ENCODE data around the gene EDC3. TPM values are rescaled to one million over a fixed set of nuclear protein-coding genes. Genes with fewer than 3 reads are reported as not detected.

The EDC3 gene
- total RNA-seq, 1 donor, result 9.8 TPM

GRCh38 chr15:74589826-74590225 is 106.0 kb downstream of the EDC3 start:
- no peak for TF ChIP-seq CTCF (IDR thresholded peaks at IDR 0.05; ENCODE audit: extremely low read depth, low read depth, low read length)
- no peaks in the 10 kb centered on the region for H3K79me2 ChIP-seq (ENCODE audit: insufficient read depth, low read length)
- peaks cover 12% of the 10 kb centered on the region for H3K4me1 ChIP-seq (ENCODE audit: insufficient read depth, low read length)
- H4K20me1 ChIP-seq (ENCODE audit: insufficient read depth, low read length), result no peaks in the 10 kb centered on the region
- H3K4me2 ChIP-seq (ENCODE audit: insufficient read depth, low read length), result no peak overlapping the region
- H3K4me3 ChIP-seq (ENCODE audit: insufficient read depth, low read length), result no peak overlapping the region
- no peak overlapping the region for H3K27ac ChIP-seq (ENCODE audit: low read depth, low read length)
- DNase-seq (ENCODE audit: insufficient read length, low spot score, missing footprints), result no peak
- H3K9me3 ChIP-seq (ENCODE audit: low read depth, low read length), result no peaks in the 10 kb centered on the region
- H3K27me3 ChIP-seq (ENCODE audit: insufficient read depth, low read length), result no peaks in the 10 kb centered on the region
- no peak overlapping the region for H2AFZ ChIP-seq (ENCODE audit: low read length)
- H3K36me3 ChIP-seq (ENCODE audit: insufficient read depth, low read length), result peaks cover 42% of the 10 kb centered on the region

GRCh38 chr15:74585857-74586256 is 110.0 kb downstream of the EDC3 start:
- H4K20me1 ChIP-seq (ENCODE audit: insufficient read depth, low read length), result no peaks in the 10 kb centered on the region
- H3K36me3 ChIP-seq (ENCODE audit: insufficient read depth, low read length), result peaks cover 20% of the 10 kb centered on the region
- H3K27me3 ChIP-seq (ENCODE audit: insufficient read depth, low read length), result no peaks in the 10 kb centered on the region
- H2AFZ ChIP-seq (ENCODE audit: low read length), result no peak overlapping the region
- no peaks in the 10 kb centered on the region for H3K79me2 ChIP-seq (ENCODE audit: insufficient read depth, low read length)
- H3K4me1 ChIP-seq (ENCODE audit: insufficient read depth, low read length), result peaks cover 12% of the 10 kb centered on the region
- H3K9me3 ChIP-seq (ENCODE audit: low read depth, low read length), result no peaks in the 10 kb centered on the region
- no peak overlapping the region for H3K4me2 ChIP-seq (ENCODE audit: insufficient read depth, low read length)
- H3K4me3 ChIP-seq (ENCODE audit: insufficient read depth, low read length), result no peak overlapping the region
- H3K27ac ChIP-seq (ENCODE audit: low read depth, low read length), result no peak overlapping the region
- no peak for TF ChIP-seq CTCF (IDR thresholded peaks at IDR 0.05; ENCODE audit: extremely low read depth, low read depth, low read length)
- no peak for DNase-seq (ENCODE audit: insufficient read length, low spot score, missing footprints)

- H3K9me3 ChIP-seq (ENCODE audit: low read depth, low read length), result no peaks in the 10 kb centered on the region
- no peak for TF ChIP-seq CTCF (IDR thresholded peaks at IDR 0.05; ENCODE audit: extremely low read depth, low read depth, low read length)
- no peak for DNase-seq (ENCODE audit: insufficient read length, low spot score, missing footprints)
- H4K20me1 ChIP-seq (ENCODE audit: insufficient read depth, low read length), result no peaks in the 10 kb centered on the region
- no peaks in the 10 kb centered on the region for H3K79me2 ChIP-seq (ENCODE audit: insufficient read depth, low read length)
- H3K27ac ChIP-seq (ENCODE audit: low read depth, low read length), result no peak overlapping the region
- no peaks in the 10 kb centered on the region for H3K27me3 ChIP-seq (ENCODE audit: insufficient read depth, low read length)
- H3K4me2 ChIP-seq (ENCODE audit: insufficient read depth, low read length), result no peak overlapping the region
- peaks cover 13% of the 10 kb centered on the region for H3K36me3 ChIP-seq (ENCODE audit: insufficient read depth, low read length)
- H3K4me1 ChIP-seq (ENCODE audit: insufficient read depth, low read length), result peaks cover 12% of the 10 kb centered on the region
- H3K4me3 ChIP-seq (ENCODE audit: insufficient read depth, low read length), result no peak overlapping the region
- H2AFZ ChIP-seq (ENCODE audit: low read length), result no peak overlapping the region
Measured at GRCh38 chr15:74585191-74585590, 110.6 kb downstream of the EDC3 start.

- Histone ChIP-seq H4K20me1 (ENCODE audit: insufficient read depth, low read length) (no peaks in the 10 kb centered on the region), H3K4me3 (ENCODE audit: insufficient read depth, low read length) (no peak overlapping the region), H3K9me3 (ENCODE audit: low read depth, low read length) (no peaks in the 10 kb centered on the region), H2AFZ (ENCODE audit: low read length) (no peak overlapping the region), H3K79me2 (ENCODE audit: insufficient read depth, low read length) (no peaks in the 10 kb centered on the region), H3K27ac (ENCODE audit: low read depth, low read length) (no peak overlapping the region), H3K27me3 (ENCODE audit: insufficient read depth, low read length) (no peaks in the 10 kb centered on the region), H3K36me3 (ENCODE audit: insufficient read depth, low read length) (peaks cover 10% of the 10 kb centered on the region), H3K4me2 (ENCODE audit: insufficient read depth, low read length) (no peak overlapping the region), H3K4me1 (ENCODE audit: insufficient read depth, low read length) (peaks cover 12% of the 10 kb centered on the region)
- no peak for DNase-seq (ENCODE audit: insufficient read length, low spot score, missing footprints)
- no peak for TF ChIP-seq CTCF (IDR thresholded peaks at IDR 0.05; ENCODE audit: extremely low read depth, low read depth, low read length)
Measured at GRCh38 chr15:74584779-74585178, 111.0 kb downstream of the EDC3 start.
